GM06990 (cell line): ENCODE data around the gene MIER1.

Experiments used
- DNase-seq: peaks from one replicate; pipeline ENCODE4 v3.0.0-alpha.2; 2011; ENCODE audit not compliant: insufficient read length; ENCODE audit errors: extremely low read depth
- H3K27me3 ChIP-seq: replicated peaks from 2 replicates; pipeline ENCODE4 v1.6.0; 2011; ENCODE audit warnings: low read length; ENCODE audit not compliant: control insufficient read depth, insufficient read depth
- H3K36me3 ChIP-seq: 2 replicates; pipeline ENCODE4 v1.5.1; 2011; ENCODE audit warnings: low read length; ENCODE audit not compliant: control insufficient read depth, insufficient read depth
- H3K4me3 ChIP-seq: replicated peaks from 2 replicates; pipeline ENCODE4 v1.5.1; 2011; ENCODE audit warnings: low read depth, mild to moderate bottlenecking, control low read depth, low read length
- TF ChIP-seq, protein P1 (sequence below): IDR thresholded peaks from 2 replicates; pipeline ENCODE4 v1.5.1; 2011; ENCODE audit warnings: low read length, control low read depth, mild to moderate bottlenecking, inconsistent platforms; ENCODE audit not compliant: insufficient read depth, poor library complexity, severe bottlenecking

The MIER1 gene

DNA sequence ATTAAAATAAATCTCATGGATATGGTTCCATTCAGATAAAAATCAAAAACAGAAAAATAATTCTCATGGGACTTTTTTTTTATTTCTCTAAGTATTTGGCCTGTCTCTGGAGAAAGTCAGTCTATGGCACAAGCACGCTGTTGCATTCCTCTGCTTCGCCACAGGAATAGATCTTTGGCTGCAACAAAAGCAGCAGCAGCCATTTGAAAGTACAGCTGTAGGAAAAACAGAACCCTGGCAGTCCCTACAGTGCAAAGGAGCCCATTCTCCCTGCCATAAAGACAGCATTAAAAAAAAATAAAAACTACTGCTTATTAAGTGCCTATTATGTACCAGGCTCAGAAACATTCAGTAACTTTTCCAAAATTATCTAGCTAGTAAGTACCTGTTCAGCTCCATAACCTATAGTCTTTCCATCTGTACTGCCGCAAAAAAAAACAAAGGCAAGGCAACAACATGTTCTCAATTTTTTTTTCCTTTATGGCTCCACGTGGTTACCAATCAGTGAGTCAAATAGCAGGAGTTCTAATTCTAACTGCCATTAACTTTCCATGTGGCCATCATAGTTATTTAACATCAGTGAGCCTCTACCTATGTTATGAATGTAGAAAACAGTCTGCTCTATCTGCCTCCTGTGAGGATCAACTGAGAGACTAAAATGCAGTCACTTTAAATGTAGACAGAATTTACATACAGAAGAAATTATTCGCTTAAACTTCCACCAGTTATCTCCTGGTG lies 106.5 kb downstream of the MIER1 start:
- Histone ChIP-seq H3K4me3 (no peak overlapping the region), H3K36me3 (no peaks in the 10 kb centered on the region), H3K27me3 (no peaks in the 10 kb centered on the region)
- no peak for DNase-seq
- TF ChIP-seq, protein P1, sequence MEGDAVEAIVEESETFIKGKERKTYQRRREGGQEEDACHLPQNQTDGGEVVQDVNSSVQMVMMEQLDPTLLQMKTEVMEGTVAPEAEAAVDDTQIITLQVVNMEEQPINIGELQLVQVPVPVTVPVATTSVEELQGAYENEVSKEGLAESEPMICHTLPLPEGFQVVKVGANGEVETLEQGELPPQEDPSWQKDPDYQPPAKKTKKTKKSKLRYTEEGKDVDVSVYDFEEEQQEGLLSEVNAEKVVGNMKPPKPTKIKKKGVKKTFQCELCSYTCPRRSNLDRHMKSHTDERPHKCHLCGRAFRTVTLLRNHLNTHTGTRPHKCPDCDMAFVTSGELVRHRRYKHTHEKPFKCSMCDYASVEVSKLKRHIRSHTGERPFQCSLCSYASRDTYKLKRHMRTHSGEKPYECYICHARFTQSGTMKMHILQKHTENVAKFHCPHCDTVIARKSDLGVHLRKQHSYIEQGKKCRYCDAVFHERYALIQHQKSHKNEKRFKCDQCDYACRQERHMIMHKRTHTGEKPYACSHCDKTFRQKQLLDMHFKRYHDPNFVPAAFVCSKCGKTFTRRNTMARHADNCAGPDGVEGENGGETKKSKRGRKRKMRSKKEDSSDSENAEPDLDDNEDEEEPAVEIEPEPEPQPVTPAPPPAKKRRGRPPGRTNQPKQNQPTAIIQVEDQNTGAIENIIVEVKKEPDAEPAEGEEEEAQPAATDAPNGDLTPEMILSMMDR, result no peak

DNA sequence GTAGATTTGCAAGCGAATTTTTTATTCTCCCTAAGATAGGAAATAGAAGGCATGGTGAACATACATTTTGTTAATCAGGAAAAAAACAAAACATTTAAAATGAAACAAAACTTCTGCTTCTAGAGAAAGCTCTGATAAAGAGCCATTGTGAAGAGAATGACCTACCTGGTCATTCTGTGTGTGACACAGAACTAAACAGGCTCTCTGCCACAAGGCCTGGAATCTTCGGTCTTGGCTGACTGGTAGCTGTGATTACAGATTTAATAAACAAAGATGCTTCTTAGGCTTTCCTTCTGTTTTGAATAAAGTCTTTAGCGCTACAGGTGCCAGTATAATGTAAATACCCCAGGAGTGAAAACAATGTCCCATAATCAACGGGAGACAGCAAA lies 107.1 kb downstream of the MIER1 start:
- TF ChIP-seq, protein P1, result no peak
- H3K27me3 ChIP-seq, result no peaks in the 10 kb centered on the region

More for the DNA sequence above, 107.1 kb downstream of the MIER1 start:
- DNase-seq, result no peak
- Histone ChIP-seq H3K4me3 (no peak overlapping the region), H3K36me3 (no peaks in the 10 kb centered on the region)
